HG03045 (cell line): ENCODE data around the gene GON7.
"Not testable (repeated sequence)": the region's sequence is repeated elsewhere in the genome, so short reads cannot be mapped to it uniquely, and the experiment has no call there.

Source experiments
- ATAC-seq: cut with Tn5 transposase; IDR thresholded peaks from one replicate; pipeline ENCODE4 v1.9.1; 2021; ENCODE audit warnings: mild to moderate bottlenecking, moderate library complexity; ENCODE audit not compliant: unreplicated experiment

The GON7 gene, protein sequence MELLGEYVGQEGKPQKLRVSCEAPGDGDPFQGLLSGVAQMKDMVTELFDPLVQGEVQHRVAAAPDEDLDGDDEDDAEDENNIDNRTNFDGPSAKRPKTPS

DNA sequence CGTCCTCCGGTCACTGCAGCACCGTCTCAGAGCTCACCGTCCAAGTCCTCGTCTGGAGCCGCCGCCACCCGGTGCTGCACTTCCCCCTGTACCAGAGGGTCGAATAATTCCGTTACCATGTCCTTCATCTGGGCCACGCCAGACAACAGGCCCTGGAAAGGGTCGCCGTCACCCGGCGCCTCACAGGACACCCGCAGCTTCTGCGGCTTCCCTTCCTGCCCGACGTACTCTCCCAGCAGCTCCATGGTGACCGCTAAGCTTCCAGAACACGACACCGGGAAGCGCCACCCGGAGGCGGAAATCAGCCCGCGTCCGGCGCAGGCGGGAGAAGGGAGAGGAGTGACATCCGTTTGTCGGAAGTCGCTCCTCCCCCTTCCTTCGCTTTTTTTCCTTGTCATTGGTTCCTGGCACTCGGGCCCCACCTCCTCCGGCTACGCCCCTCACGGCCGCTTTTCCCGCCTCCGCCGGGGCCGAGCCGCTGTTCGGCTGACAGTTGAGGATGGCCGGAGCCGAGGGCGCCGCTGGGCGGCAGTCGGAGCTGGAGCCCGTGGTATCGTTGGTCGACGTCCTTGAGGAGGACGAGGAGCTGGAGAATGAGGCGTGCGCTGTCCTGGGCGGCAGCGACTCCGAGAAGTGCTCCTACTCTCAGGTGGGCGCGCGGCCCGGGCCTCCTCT is at the start of gene GON7, which contains the start of gene UBR7:
Gene GON7 (minus strand): TSS at position 273 of the 675 bp plus-strand sequence. CDS start 28 bp downstream, at position 245.
Gene UBR7 (plus strand): TSS at position 464 of the 675 bp plus-strand sequence. CDS start 36 bp downstream, at position 500.
- ATAC-seq = peak; percentile 86

DNA sequence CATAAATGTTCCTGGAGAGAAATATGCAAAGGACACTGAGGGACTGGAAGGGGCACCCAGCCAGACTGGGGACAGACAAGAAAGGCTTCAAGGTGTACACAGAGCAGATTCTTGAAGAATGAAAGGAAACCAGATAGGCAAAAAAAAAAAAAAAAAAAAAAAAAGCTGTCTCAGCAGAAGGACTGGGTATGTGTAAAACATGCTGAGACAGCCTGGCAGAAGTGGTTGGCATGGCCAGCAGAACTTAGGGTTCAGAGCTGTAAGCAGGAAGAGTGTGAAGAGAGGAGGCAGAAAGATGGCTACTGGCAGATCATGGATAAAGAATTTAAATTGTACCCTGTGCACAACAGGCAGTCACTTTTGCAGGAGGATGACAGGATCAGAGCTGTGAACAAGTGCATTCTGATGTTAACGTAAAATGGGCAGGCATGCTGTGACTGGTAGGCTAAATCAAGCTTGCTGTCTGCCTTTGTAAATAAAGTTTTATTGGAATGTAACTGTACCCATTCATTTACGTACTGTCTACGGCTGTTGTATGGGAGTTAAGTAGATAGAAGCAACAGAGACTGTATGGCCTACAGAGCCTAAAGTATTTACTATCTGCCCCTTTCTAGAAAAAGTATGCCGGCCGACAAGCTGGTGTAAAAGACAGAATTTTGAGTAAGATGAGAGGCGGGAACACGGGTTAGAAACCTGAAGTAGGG is 42.4 kb upstream of the GON7 start:
- ATAC-seq = no peak

DNA sequence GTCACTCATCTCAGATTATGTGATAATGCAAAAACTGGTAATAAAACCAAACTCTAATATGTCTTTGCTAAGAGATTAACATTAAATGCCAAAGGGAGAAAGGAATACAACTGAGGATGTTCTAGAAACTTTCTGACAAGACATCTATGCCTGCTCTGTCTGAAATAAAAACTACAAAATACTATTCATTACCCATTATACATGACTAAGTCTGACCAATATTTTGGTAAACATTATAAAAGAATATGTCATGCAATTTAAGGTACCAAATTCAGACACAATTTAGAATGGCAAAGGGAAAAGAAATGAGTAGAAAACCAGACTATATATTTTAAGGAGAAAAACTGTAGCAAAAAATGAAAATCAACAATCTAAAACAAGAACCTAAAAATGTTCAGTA is 39.7 kb upstream of the GON7 start:
- ATAC-seq = no peak

DNA sequence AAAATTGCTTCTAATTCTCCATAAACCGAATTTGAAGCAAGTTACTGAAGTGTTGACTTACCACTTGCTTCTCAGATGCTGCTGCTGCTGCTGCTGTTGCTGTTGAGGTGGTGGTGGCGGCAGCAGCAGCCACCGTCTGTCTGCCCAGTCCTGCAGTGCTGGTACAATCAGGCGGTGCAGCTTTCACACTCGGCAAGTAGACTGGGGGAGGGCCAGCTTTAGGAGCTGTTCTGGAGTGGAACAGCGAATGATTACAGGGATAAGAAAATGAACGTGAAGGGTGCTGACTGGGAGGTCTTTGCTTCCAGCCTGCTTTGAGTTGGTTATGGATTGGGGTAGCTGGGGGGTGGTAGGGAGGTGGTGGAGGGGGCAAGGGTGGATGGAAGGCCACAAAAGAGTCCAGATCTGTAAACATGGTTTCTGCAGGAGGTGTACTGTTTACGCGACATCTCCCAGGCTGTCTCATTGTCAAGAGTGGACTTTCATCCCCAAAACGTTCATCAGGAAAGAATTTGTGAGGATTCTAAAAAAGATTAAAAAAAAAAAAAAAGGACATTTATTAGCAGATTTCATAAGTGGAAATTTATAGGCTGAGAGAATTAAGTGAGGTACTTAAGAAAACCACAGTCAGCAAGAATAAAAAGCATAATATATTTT is 39.0 kb upstream of the GON7 start:
- ATAC-seq = no peak

DNA sequence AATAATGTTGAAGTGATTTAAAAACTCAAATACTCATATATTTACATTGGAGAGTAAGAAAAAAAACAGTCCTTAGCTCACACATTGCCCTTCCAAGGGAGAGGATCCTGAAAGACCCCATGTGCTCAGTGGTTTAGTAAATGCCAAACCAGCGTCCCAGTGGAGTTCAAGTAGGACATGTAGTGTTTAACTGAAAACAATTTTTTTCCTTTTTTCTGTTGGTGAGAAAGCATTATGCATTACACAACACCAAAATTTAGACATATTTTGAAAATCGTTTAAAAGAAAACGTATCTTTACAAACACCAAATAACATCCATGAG is 33.8 kb upstream of the GON7 start:
- ATAC-seq = no peak

DNA sequence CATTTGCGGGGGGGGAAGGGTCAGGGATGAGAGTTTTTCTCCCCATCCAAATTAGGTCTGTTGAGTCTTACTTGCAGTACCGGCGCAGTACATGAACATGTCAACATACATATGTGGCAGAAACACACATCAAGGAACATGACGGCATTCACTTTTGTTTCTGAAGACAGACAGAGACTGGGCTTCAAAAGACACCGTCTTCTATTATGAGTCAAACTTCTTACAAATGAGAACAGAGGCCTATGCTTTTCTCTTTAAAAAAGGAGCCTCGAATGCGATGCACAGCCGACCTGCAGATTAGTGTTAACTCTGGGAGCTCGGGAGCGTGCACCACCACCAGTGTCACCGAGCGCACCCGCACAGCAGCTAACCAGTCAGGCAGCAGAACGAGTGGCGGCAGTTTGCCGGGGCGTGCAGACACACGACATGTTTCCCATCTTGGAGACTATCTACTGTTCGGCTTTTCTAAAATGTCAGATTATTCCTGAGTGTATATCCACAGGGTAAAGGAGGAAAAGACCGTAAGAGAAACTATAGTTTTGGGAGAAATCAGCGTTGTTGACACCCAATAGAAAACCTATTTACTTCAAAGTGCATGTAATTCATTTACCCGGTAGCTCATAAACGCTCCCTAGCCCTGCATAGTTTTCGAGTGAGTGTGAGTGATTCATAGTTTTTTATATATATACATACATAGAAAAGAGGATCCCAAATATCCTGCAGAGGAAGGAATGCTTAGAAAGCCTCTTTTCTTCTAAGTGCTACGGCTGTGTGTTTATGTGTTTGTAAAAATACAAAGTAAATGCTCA is 33.2 kb upstream of the GON7 start:
- no peak for ATAC-seq

DNA sequence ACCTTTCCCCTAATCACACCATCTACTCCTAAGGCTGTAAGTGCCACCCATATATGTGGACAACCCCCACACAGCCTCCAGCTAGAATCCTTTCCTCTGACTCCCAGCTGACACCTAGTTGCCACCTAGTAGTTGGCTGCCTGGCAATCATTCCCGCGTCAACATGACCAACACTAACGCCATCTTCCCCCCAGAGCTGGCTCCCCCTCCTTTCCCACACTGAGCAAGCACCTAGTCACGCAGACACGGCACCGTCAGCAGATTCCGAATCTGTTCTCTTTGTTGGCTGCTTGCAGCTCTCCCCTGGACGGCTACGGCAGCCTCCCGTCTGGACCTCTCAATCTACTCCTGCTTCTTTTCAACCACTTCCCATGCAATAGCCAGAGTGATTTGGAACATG is 27.9 kb upstream of the GON7 start:
- no peak for ATAC-seq

DNA sequence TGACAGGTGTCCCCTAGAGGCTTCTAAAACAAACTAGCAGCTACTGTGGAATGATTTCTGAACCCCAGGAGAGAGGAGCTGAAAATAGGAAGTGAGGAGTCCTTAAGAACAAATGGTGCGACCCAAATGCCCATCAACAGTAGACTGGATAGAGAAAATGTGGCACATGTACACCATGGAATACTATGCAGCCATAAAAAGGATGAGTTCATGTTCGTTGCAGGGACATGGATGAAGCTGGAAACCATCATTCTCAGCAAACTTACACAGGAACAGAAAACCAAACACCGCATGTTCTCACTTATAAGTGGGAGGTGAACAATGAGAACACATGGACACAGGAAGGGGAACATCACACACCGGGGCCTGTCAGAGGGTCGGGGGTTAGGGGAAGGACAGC is 26.2 kb upstream of the GON7 start:
- not testable (repeated sequence) for ATAC-seq

DNA sequence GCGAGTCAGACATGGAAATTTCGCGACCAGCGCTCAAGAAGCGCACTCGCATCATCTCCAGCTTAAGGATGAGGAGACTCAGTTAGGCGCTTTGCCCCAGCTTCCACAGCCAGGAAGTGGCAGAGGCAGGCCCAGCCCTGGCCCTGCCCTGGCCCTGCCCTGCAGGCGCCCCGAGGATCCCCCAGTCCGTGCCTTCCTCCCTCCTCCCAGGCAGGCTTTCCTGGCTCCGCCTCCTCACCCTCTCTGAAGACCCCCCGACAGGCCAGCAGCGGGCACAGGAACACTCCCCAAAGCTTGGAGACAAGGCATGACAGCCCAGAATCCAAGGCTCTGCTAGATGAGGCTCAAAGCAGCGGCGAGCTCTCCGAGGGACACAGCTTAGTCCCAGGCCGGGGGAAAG is 25.3 kb upstream of the GON7 start:
- no peak for ATAC-seq

DNA sequence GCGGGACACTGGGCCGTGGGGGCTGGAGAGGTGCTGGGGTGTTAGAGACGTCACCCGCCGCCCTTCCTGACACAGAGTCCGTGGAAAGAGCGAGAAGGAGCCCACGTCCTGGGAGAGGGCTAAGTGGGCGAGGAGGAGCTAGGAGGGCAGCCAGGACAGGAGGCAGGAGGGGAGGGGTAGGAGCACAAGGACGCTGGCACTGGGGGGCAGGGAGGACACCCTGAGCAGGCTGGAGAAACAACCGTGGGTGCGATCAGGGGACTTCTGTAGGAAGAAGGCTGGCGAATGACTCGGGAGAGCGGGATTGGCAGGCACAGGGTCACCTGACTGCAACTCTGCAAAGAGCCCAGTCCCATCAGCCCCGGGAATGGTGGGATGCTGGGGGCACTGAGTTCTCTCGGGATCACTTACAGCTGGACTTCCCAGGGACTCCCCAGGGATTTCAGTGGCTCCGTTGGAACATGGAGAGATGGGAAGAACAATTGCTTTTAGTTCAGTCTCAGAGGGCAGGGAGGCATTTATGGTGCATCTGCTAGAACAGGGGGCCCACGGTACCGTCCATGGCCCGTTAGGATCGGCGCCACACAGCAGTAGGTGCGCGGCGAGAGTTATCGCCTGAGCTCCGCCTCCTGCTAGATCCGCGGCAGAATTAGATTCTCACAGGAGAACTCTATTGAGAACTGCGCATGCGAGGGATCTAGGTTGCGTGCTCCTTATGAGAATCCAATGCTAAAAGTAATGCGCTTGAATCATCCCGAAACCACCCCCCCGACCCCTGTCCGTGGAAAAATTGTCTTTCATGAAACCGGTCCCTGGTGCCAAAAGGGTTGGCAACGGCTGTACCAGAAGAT is 24.5 kb upstream of the GON7 start:
- ATAC-seq = no peak

DNA sequence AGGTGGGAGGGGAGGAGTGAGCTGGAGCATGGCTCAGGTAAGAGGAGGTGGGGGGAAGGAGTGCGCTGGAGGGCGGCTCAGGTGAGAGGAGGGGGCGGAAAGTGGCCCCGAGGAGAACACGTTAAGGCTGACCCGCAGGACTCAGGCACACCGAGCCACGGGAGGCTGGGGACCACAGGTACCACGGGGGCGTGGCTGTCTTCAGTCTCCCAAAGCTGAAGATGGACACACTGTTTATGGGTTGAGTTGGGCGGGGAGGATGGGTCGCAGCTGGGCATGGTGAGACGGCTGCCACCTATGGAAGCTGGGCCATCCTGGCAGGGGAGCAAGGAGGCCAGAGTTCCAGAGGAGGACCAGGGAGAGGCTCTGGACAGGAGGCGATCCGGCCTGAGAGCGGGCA is 23.7 kb upstream of the GON7 start:
- no peak for ATAC-seq

DNA sequence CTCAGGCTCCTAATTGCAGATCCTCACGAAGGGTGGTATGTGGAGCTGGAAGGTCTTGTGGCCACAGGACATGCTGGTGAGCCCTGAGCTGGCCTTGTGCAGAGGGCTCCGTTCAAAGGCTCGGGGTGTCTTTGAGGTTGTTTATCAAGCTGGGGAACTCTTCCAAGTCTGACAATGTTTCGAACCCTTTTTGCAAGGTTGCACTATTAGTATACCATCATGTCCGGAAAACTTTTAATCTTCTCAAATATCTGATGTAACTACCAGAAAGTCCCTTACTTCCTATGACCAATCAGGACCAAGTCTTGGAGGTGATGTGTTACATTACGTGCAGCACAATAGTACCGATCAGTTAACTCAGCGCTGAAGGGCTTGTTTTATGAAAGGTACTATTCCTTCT is 21.7 kb upstream of the GON7 start:
- ATAC-seq = no peak

DNA sequence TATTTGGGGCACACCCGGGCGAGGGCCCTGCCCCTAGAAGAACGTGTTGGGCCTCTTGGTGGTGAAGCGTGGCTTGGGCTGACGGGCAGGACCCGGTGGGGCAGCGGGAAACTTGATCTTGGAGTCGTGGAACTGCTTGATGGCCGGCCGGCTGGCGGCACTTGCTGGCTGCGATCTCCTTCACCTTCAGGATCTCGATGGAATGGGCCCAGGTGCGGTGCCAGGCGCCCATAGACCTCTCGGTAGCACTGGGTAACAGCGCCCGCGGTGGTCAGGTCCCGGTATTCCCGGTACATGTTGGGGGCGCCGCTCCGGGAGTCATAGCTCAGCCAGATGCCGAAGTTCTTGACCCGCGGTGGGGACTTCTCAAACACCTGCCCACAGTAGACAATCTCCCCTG is 16.7 kb upstream of the GON7 start:
- no peak for ATAC-seq

DNA sequence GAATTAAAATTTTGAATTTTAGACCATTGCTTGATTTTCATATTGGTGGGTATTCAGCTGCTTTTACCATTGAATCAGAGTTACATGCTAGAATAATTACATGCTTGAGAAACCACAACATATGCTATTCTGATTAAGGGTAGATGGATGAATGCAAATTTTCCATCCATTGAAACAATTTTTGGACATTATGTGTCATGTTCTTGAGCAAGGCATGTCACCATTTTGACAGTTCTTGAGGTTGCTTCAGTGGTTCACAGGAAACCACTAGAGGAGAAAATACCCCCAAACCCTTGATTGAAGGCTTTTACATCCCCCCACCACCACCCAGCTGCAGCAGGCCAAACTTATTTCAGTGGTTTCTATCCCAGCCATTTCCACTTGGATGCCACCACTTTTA is 13.6 kb upstream of the GON7 start:
- ATAC-seq = no peak

DNA sequence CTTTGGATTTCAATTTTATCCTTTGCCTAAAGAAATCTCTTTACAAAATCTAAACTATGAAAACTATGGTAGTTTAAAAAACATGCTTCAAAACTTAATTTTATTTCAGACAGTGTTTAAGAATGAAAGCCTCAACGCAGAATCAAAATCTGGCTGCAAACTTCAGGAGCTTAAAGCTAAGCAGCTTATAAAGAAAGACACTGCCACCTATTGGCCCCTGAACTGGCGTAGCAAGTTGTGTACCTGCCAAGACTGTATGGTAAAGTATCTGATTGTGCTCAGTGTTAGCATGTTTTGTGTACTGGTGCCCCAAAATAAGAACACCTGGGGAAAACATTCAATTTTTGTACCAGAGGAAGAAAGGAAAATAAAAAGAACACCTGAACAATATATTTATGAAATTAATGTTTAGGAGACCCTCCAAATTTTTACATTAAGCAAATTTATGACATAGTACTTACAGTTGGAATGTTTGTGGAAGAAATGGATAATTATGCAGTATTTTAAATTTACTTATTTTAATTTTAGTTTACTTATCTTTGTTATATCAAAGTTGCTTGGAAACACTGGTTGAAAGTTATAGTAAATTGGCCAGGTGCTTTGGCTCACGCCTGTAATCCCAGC is 12.3 kb upstream of the GON7 start:
- ATAC-seq = no peak

DNA sequence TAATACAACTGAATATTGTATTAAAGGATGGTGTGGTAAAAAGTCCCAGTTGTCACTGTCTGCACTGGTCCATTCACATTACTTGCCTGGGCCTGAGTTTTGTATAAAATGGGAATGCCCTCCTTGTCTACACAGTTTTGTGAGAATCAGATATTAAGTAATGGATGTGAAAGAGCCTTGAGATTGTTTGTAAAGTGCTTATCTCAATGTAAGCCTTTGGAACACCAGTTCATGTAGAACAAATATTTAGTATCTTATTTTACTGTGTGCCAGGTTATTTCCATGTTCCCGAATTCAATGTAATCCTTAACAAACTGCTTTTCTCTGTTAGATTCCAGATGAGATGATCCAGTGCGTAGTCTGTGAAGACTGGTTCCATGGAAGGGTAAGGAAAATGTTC is 7.7 kb upstream of the GON7 start:
- no peak for ATAC-seq

DNA sequence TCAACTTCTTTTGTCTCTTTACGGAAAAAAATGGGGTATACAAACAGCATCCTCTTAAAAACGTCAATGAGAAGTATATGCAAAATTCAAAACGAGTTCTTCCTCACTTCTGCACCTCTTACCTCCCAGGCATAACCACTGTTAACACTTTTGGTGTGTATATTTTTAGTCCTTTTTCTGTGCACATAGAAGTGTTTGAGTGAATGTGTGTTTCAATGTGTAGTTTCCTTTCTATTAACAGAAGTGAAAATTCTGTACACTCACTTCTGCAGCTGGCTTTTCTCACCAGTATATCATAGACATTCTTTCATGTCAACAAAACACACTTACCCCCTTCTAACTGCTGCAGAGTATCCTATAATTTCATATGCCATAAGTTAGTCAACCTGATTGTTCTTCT is 5.6 kb upstream of the GON7 start:
- peak; percentile 66 for ATAC-seq

DNA sequence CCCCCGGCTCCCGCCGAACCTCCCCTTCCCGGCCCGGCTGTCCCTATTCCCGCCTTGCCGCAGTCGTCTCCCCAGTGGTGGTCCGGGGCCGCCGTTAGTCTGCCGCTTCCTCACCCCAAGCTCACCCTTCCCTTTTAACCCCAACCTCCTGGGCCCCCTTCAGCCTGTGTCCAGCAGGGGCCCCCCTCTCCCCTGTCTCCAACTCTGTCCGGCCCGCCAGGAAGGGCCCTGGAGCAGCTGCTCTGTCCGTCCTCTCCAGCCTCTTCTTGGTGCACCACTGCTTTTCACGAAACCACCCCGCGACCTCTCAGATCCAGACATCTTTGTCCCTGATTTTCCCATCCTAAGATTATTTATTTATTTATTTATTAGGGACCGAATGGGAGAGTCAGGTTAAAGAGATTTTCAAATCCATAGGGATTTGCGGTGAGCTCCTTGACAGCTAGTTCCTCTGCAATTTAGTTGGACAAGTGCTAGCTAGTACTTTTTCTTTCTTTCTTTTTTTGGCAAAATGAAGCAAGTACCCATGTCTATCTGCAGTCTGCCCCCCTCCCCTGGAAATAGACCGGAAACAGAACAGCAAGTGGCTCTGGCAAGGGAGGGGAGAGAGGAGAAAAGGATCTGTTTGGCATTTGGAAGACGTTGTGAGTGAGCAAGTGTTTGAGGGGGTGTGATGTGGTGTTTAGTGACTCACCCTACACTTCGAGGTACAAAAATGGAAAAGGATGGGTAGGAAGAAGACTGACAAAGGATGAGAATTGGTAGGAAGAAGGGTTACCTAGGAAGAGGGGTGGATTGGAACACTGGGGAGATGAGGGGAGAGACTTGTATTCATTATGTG is 823 bp upstream of the GON7 start:
- ATAC-seq = peak; percentile 47

DNA sequence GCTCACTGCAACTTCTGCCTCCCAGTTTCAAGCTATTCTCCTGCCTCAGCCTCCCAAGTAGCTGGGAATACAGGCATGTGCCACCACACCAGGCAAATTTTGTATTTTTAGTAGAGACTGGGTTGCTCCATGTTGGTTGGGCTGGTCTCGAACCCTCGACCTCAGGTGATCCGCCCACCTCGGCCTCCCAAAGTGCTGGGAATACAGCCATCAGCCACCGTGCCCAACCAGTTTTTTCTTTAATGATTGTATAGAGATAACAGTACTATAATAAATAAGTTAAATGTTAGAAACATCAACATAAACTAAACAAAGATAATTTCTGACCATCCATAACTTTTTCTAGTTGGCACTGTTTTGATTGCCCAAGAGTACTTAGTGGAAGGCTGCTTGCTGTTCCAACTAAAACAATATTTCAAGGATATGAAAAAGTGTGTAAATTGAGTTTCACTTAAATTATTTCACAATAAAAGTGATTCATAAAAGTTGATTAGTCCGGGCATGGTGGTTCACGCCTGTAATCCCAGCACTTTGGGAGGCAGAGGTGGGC is 5.6 kb downstream of the GON7 start:
- no peak for ATAC-seq
